GM10847 (cell line): Measurements from ENCODE around the gene BTBD2.

Experiments used
- POLR2A ChIP-seq: IDR thresholded peaks from 2 replicates; pipeline ENCODE4 v1.6.1; 2011; ENCODE audit not compliant: insufficient read length; ENCODE audit errors: extremely low read depth

Gene BTBD2

GRCh38 chr19:2016041-2016807 is 710 bp upstream of the BTBD2 start:
- no peak for TF ChIP-seq POLR2A

- TF ChIP-seq POLR2A = no peak
These were observed 545 bp downstream of the BTBD2 start for GRCh38 chr19:2014731-2015607.

GRCh38 chr19:2014131-2014571 is 1.4 kb downstream of the BTBD2 start:
- no peak for TF ChIP-seq POLR2A

GRCh38 chr19:2013683-2013961 is 1.9 kb downstream of the BTBD2 start:
- no peak for TF ChIP-seq POLR2A

GRCh38 chr19:2012941-2013682 is 2.4 kb downstream of the BTBD2 start:
- TF ChIP-seq POLR2A = no peak

- no peak for TF ChIP-seq POLR2A
These were observed 4.3 kb downstream of the BTBD2 start for GRCh38 chr19:2011169-2011568.

- TF ChIP-seq POLR2A = no peak
These were observed 5.3 kb downstream of the BTBD2 start for GRCh38 chr19:2010135-2010668.

GRCh38 chr19:2003874-2004273 is 11.6 kb downstream of the BTBD2 start:
- no peak for TF ChIP-seq POLR2A

GRCh38 chr19:1999856-2000515 is 15.5 kb downstream of the BTBD2 start:
- TF ChIP-seq POLR2A = no peak

- TF ChIP-seq POLR2A = no peak
These were observed 16.5 kb downstream of the BTBD2 start for GRCh38 chr19:1998712-1999708.

GRCh38 chr19:1997353-1998233 is 17.9 kb downstream of the BTBD2 start:
- TF ChIP-seq POLR2A = no peak

GRCh38 chr19:1992759-1993260 is 22.7 kb downstream of the BTBD2 start:
- TF ChIP-seq POLR2A = no peak
